ENCODE data around the gene CDX1. TPM values are rescaled to one million over a fixed set of nuclear protein-coding genes. Genes with fewer than 3 reads are reported as not detected.

Gene CDX1
- total and polyA plus RNA-seq, 2 of the 8 experiments (the other 6 are each of a cell fraction or from before 2014, with no cell fraction given), result not detected

- peaks cover 4 to 32% (median 26%) of the 10 kb centered on the region in 4 experiments for H3K4me1 ChIP-seq (replicated peaks in 1 of 4; ENCODE audit: control insufficient read depth in 3 of 4, insufficient read depth in 4 of 4, low read length in 3 of 4)
- no peaks in the 10 kb centered on the region for H3K23me2 ChIP-seq (ENCODE audit: low read depth, low read length)
- H3K23ac ChIP-seq (ENCODE audit: insufficient read length), result no peak overlapping the region
- 0 out of 2 replicates have a peak overlapping the region, but pooled peaks have one; percentile 45 for H4K8ac ChIP-seq (ENCODE audit: extremely low read depth, insufficient read depth, low read length)
- WGBS, 2 experiments (ENCODE audit: extremely low coverage in 1 of 2, insufficient coverage in 1 of 2, insufficient read length in 1 of 2, insufficient replicate concordance in 2 of 2, low coverage in 1 of 2, low lambda C conversion rate in 2 of 2, missing lambda C conversion rate in 1 of 2), result 84% methylated on average over 5 of the region's 5 CpGs; no CpG with 5 or more reads in 1 of the 2 experiments
- FAIRE-seq (no peak), DNase-seq (ENCODE audit: low read depth in 1 of 2, low spot score in 2 of 2) (no peak)
- peak overlapping the region; percentile 66 for H2BK120ac ChIP-seq (replicated peaks; ENCODE audit: low read depth, low read length)
- H3K4me3 ChIP-seq (ENCODE audit: extremely low read depth in 1 of 4, insufficient read depth in 2 of 4, low read depth in 3 of 4, low read length in 4 of 4), result no peak overlapping the region
- H3K9me3 ChIP-seq (ENCODE audit: insufficient read depth in 2 of 2, low read depth in 1 of 2, low read length in 1 of 2), result no peaks in the 10 kb centered on the region
- H3K4me2 ChIP-seq (ENCODE audit: insufficient read depth in 1 of 2, low read depth in 2 of 2, low read length in 2 of 2), result peak overlapping the region; percentile 14 to 28; a peak in 1 of 4 replicates
- CTCF ChIA-PET (ENCODE audit: partially characterized antibody), result interaction anchor here (0.8 to 13.1 kb wide), 11 partner anchors 9 to 81 kb away, joined by 3 to 188 read pairs (median 6); partner anchors contain the start of gene PDGFRB
- H2BK12ac ChIP-seq (ENCODE audit: low read depth, low read length), result peak overlapping the region; percentile 99; the same call in 1 of the 2 replicates
- peak overlapping the region; percentile 43; the same call in 1 of the 2 replicates for H2BK20ac ChIP-seq (ENCODE audit: low read length)
- H3K27me3 ChIP-seq (replicated peaks in 1 of 4; ENCODE audit: control insufficient read depth in 3 of 4, extremely low read depth in 1 of 4, insufficient read depth in 3 of 4, low read length in 3 of 4), result no peaks in the 10 kb centered on the region; a peak in 3 of 7 replicates
- POLR2A ChIA-PET (ENCODE audit: partially characterized antibody), result interaction anchor here (1.2 to 2.2 kb wide), 5 partner anchors 11 to 264 kb away, joined by 4 to 14 read pairs (median 5); partner anchors contain the start of gene PDGFRB
- no peak overlapping the region for H3K14ac ChIP-seq (ENCODE audit: insufficient read length)
- H3K36me3 ChIP-seq (ENCODE audit: control insufficient read depth in 2 of 4, insufficient read depth in 4 of 4, low read length in 3 of 4), result no peaks in the 10 kb centered on the region
- no peak overlapping the region for H3K9ac ChIP-seq (replicated peaks in 1 of 4; ENCODE audit: extremely low read depth in 1 of 4, low read depth in 3 of 4, low read length in 3 of 4)
- no peak overlapping the region for H2BK15ac ChIP-seq (ENCODE audit: low read length)
- H3K79me1 ChIP-seq (ENCODE audit: low read depth, low read length), result no peaks in the 10 kb centered on the region
- peak overlapping the region; percentile 96 for H2AK5ac ChIP-seq (ENCODE audit: low read depth, low read length)
- H4K20me1 ChIP-seq (replicated peaks in 1 of 2; ENCODE audit: control insufficient read depth in 1 of 2, insufficient read depth in 2 of 2, low read length in 2 of 2), result no peaks in the 10 kb centered on the region
- no peaks in the 10 kb centered on the region for H3K79me2 ChIP-seq (ENCODE audit: control insufficient read depth in 1 of 2, insufficient read depth in 2 of 2, low read length in 2 of 2)
- peak overlapping the region; percentile 58 for H3K4ac ChIP-seq (replicated peaks; ENCODE audit: insufficient read length, low read depth, low read length)
- H3K18ac ChIP-seq (ENCODE audit: extremely low read depth, low read length), result peak overlapping the region; percentile 84; the same call in 1 of the 2 replicates
- peak overlapping the region; percentile 73; the same call in 1 of the 2 replicates for H2BK5ac ChIP-seq (ENCODE audit: low read depth, low read length)
- no peak overlapping the region for H3K56ac ChIP-seq (replicated peaks; ENCODE audit: insufficient read length, low read depth, low read length)
- H3K27ac ChIP-seq (ENCODE audit: low read depth, low read length), result 0 out of 2 replicates have a peak overlapping the region, but pooled peaks have one; percentile 31
- peak overlapping the region; percentile 22 for H4K91ac ChIP-seq (replicated peaks; ENCODE audit: insufficient read length, low read length)
- H4K5ac ChIP-seq (ENCODE audit: insufficient read length, low read depth, low read length), result no peak overlapping the region
- no peak overlapping the region for H2AFZ ChIP-seq (ENCODE audit: low read length)
- TF ChIP-seq TAF7 (optimal IDR thresholded peaks at IDR 0.05; ENCODE audit: borderline replicate concordance, low read depth, low read length), result no peak
- no peak for TF ChIP-seq E2F6 (IDR thresholded peaks at IDR 0.05)
- no peak for TF ChIP-seq POLR2AphosphoS5 (IDR thresholded peaks at IDR 0.05; ENCODE audit: low read depth, low read length)
- TF ChIP-seq MAFK (IDR thresholded peaks at IDR 0.05; ENCODE audit: low read depth, low read length), result no peak
- no peak for TF ChIP-seq RFX5 (IDR thresholded peaks at IDR 0.05; ENCODE audit: borderline replicate concordance, low read depth, low read length)
- TF ChIP-seq RBBP5 (IDR thresholded peaks at IDR 0.05; ENCODE audit: borderline replicate concordance, low read depth, low read length), result no peak
- TF ChIP-seq SUZ12 (IDR thresholded peaks at IDR 0.05; ENCODE audit: low read length), result no peak
- TF ChIP-seq SRF (IDR thresholded peaks at IDR 0.05; ENCODE audit: low read depth, low read length), result no peak
- no peak for TF ChIP-seq FOSL1 (IDR thresholded peaks at IDR 0.05; ENCODE audit: insufficient read depth, low read depth, low read length)
- TF ChIP-seq USF2 (IDR thresholded peaks at IDR 0.05; ENCODE audit: low read length), result no peak
- no peak for TF ChIP-seq JUN (IDR thresholded peaks at IDR 0.05; ENCODE audit: low read depth, low read length)
Observed at GRCh38 chr5:150137997-150138396, 28.6 kb upstream of the CDX1 start.

Measured in H1 (cell line).